Testis (tissue), 3 donors: ENCODE data around the gene ABCG5. TPM values are rescaled to one million over a fixed set of nuclear protein-coding genes. Genes with fewer than 3 reads are reported as not detected.

Experiments
- DNase-seq: peaks from one replicate; pipeline ENCODE4 v3.0.0-alpha.2; 2019
- H3K27ac ChIP-seq, 2 donors: fragments of 200-600 bp; sonication (generic); one replicate each; pipeline ENCODE4 v1.5.1; 2019
- H3K27me3 ChIP-seq: fragments of 200-600 bp; sonication (generic); one replicate; pipeline ENCODE4 v1.5.1; 2019
- H3K36me3 ChIP-seq: fragments of 200-600 bp; sonication (generic); one replicate; pipeline ENCODE4 v1.5.1; 2017; ENCODE audit warnings: low read depth; ENCODE audit errors: missing control alignments
- H3K4me1 ChIP-seq: fragments of 200-600 bp; sonication (generic); one replicate; pipeline ENCODE4 v1.5.1; 2019
- H3K4me3 ChIP-seq, 2 donors: fragments of 200-600 bp; sonication (generic); one replicate each; pipeline ENCODE4 v1.5.1; 2017 to 2019
- H3K9me3 ChIP-seq: fragments of 200-600 bp; sonication (generic); one replicate; pipeline ENCODE4 v1.5.1; 2017
- POLR2A ChIP-seq: fragments of 450-650 bp; IDR thresholded peaks from one replicate; pipeline ENCODE4 v1.6.1; 2017; ENCODE audit warnings: antibody characterized with exemption, mild to moderate bottlenecking, moderate library complexity
- WGBS, 2 donors: methylation state at CpG; one replicate each; pipeline ENCODE4 v1.1.5; 2018; 5-methylcytosine and 5-hydroxymethylcytosine counted together
- intact Hi-C: fragments of 100-400 bp; cut with DNase I; formaldehyde crosslinking; loops from one replicate; pipeline ENCODE4 v1.15.1; 2023; ENCODE audit warnings: low total_unique reads
- polyA plus RNA-seq: library from polyadenylated mRNA; stranded (reverse); fragments of 350-450 nt; fragmentation: Illumina TruSeq; extraction: RNeasy Lipid Tissue Mini Kit (QIAGEN cat#74804); gene quantifications from one replicate; pipeline ENCODE4 v1.2.3, GENCODE V29; 2014; ENCODE audit warnings: low read depth, low replicate concordance; ENCODE audit not compliant: insufficient read depth
- total RNA-seq, 2 donors: library from RNA; depleted of rRNA; stranded (reverse); fragments of >200 nt; gene quantifications; one replicate each; pipeline ENCODE4 v1.2.3, GENCODE V29; 2016
- TF ChIP-seq, protein P1 (sequence below), 3 experiments: fragments of 450-650 bp in 2 of 3; fragments of 200-600 bp in 1 of 3; sonication (generic) in 1 of 3; IDR thresholded peaks; one replicate each; pipeline ENCODE4 v1.5.1; 2016 to 2019; ENCODE audit warnings: antibody characterized with exemption in 3 of 3, mild to moderate bottlenecking in 2 of 3, moderate library complexity in 1 of 3

Gene ABCG5
- total and polyA plus RNA-seq, 3 donors from 2014 or later, result 0.16 TPM; not detected in 2

DNA sequence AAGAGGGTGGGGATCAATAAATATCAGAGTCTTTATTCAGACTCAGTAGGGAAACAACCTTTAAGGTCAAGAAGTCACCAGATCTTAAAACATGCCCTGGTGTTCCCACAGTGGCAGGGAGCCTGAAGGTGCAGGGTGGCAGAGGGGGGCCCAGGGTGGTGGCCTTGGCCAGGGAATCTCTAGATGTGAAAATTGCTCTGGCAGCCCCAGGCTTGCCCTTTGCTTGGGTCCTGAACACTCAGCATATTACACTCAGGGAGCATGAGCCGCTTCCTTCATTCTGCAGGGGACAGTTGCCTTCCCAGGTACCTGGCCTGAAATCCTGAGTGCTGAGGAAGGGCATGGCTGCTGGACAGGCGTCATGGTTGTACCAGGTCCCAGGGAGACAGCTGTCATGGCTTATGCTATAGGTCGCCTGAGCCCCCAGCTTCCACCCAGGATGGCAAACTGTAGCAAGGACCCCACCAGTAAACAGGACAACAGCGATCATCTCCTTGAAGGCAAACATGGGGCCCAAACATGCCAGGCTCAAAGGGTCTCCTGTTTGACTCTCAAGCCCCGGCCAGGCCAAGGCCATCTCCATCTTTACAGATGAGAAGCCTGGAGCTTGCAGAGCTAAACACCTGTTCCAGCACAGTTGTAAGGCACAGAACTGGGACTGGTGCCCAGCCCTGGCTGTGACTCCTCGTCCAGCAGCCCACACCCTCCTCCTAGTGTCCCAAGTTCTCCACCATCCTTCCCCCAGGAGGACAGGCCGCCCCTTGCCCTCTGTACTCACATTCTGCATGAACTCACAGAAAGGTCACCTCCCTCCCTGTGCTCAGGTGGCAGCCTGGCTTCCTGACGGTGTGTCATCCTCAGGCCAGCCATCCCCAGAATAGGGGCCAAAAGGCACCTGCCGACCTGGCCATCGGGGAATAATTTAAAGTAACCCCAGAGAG, 14.8 kb upstream of the ABCG5 start:
- Histone ChIP-seq H3K4me3 (no peak overlapping the region), H3K27me3 (no peaks in the 10 kb centered on the region), H3K36me3 (no peaks in the 10 kb centered on the region), H3K4me1 (no peaks in the 10 kb centered on the region), H3K9me3 (no peaks in the 10 kb centered on the region), H3K27ac (no peak overlapping the region)
- 82 to 86% methylated on average over 5 to 10 of the region's 10 CpGs for WGBS, 2 donors
- intact Hi-C loops, result no loop called here
- TF ChIP-seq POLR2A, result no peak
- TF ChIP-seq, protein P1, sequence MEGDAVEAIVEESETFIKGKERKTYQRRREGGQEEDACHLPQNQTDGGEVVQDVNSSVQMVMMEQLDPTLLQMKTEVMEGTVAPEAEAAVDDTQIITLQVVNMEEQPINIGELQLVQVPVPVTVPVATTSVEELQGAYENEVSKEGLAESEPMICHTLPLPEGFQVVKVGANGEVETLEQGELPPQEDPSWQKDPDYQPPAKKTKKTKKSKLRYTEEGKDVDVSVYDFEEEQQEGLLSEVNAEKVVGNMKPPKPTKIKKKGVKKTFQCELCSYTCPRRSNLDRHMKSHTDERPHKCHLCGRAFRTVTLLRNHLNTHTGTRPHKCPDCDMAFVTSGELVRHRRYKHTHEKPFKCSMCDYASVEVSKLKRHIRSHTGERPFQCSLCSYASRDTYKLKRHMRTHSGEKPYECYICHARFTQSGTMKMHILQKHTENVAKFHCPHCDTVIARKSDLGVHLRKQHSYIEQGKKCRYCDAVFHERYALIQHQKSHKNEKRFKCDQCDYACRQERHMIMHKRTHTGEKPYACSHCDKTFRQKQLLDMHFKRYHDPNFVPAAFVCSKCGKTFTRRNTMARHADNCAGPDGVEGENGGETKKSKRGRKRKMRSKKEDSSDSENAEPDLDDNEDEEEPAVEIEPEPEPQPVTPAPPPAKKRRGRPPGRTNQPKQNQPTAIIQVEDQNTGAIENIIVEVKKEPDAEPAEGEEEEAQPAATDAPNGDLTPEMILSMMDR (IDR thresholded peaks at IDR 0.05), result no peak
- DNase-seq, result no peak

DNA sequence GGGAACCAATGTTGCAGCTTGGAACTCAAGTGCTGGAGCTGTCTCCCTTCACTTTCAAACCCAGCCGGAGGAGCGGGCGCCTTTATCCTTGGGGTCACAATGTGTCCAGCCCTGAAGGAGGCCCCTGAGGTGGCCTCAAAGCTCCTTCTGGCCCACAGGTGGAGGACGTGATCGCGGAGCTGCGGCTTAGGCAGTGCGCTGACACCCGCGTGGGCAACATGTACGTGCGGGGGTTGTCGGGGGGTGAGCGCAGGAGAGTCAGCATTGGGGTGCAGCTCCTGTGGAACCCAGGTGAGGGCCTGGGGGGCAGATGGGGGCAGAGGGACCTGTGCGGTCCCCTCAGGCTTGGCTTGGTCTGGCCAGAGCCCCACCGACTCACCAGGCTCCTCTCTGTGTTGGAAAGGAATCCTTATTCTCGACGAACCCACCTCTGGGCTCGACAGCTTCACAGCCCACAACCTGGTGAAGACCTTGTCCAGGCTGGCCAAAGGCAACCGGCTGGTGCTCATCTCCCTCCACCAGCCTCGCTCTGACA, 13.6 kb upstream of the ABCG5 start:
- no peaks in the 10 kb centered on the region for H3K27me3 ChIP-seq
- DNase-seq, result no peak
- H3K36me3 ChIP-seq, result no peaks in the 10 kb centered on the region
- no peaks in the 10 kb centered on the region for H3K4me1 ChIP-seq
- H3K9me3 ChIP-seq, result no peaks in the 10 kb centered on the region
- 95 to 97% methylated on average over 20 to 21 of the region's 21 CpGs for WGBS, 2 donors
- no peak overlapping the region for H3K4me3 ChIP-seq
- H3K27ac ChIP-seq, result no peak overlapping the region
- TF ChIP-seq POLR2A, result no peak
- TF ChIP-seq, protein P1 (IDR thresholded peaks at IDR 0.05), result no peak
- intact Hi-C loops, result no loop called here

DNA sequence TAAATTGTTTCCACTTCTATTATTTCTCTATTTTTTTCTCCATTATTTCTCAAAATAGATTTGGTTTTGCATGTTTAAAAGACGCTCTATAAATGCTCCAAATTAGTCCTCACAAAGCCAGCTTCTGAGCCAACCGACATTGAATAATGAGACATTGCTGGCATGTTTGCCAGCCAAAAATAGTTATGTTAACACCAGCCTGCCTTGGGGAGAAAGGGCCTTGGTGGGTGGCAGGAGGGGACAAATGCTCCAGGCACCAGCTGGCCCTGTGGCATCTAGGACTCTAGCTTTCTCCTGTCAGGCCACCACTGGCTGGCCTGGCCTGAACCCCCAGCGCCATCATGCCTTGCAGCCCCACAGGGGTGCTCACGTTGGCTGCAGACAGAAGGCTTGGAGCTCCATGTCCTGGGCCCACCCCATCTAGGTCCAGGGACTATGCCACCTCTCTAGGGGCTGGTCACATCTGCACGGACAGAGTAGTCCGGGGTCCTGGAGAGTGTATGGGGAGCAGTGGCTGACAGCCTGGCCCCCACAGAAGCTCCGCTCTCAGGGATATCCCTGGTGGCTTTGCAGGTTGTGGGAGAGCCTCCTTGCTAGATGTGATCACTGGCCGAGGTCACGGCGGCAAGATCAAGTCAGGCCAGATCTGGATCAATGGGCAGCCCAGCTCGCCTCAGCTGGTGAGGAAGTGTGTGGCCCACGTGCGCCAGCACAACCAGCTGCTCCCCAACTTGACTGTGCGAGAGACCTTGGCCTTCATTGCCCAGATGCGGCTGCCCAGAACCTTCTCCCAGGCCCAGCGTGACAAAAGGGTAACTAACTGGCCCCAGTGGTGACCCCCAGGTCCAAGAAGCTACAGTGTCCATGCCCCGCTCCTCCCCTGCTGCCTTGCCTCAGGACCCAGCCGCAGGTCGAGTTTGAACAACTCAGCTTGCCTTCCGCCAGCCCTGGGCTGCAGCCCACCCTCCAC, 12.7 kb upstream of the ABCG5 start:
- no peaks in the 10 kb centered on the region for H3K9me3 ChIP-seq
- intact Hi-C loops, result no loop called here
- 90 to 91% methylated on average over 9 to 20 of the region's 20 CpGs for WGBS, 2 donors

DNA sequence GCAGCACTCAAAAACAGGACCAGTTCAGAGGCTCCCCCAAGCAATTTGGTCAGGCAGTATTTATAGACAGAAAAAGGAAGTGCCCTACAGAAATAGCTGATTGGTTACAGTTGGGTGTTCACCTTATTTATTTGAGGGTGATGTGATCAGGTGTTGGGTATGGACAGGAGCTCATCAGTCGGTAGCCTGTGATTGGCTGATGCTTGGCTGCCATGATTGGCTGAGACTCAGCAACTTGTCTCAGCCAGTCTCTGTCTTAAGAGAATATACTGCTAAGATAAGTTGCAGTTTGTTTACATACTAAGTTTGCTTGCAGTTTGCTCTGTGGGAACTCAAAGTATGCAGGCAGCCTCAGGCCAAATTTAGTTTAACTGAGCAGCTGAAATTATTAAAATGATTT, 9.6 kb upstream of the ABCG5 start:
- Histone ChIP-seq H3K27ac (no peak overlapping the region), H3K27me3 (no peaks in the 10 kb centered on the region), H3K9me3 (no peaks in the 10 kb centered on the region), H3K36me3 (no peaks in the 10 kb centered on the region), H3K4me1 (no peaks in the 10 kb centered on the region), H3K4me3 (no peak overlapping the region)
- 65 to 75% methylated on average over 1 of the region's 1 CpG for WGBS, 2 donors
- no peak for TF ChIP-seq POLR2A
- TF ChIP-seq, protein P1 (IDR thresholded peaks at IDR 0.05), result no peak
- DNase-seq, result no peak
- intact Hi-C loops, result no loop called here

More for the DNA sequence above, 12.7 kb upstream of the ABCG5 start:
- Histone ChIP-seq H3K27me3 (no peaks in the 10 kb centered on the region), H3K4me1 (no peaks in the 10 kb centered on the region), H3K27ac (no peak overlapping the region), H3K4me3 (no peak overlapping the region), H3K36me3 (no peaks in the 10 kb centered on the region)
- DNase-seq, result no peak
- TF ChIP-seq, protein P1 (IDR thresholded peaks at IDR 0.05), result no peak
- TF ChIP-seq POLR2A, result no peak
